Stimulated activated CD4-positive, alpha-beta T cell treated with anti-CD3 and anti-CD28 coated beads, Interleukin-4, amount 100 ng/mL, for 4 hours (primary cell): ENCODE measurements around the gene SMIM22.
"Not testable (repeated sequence)": the region's sequence is repeated elsewhere in the genome, so short reads cannot be mapped to it uniquely, and the experiment has no call there.

Experiments
- DNase-seq, 2 experiments: peaks; one replicate each; pipeline ENCODE4 v3.0.0-alpha.2; 2020

Gene SMIM22

DNA sequence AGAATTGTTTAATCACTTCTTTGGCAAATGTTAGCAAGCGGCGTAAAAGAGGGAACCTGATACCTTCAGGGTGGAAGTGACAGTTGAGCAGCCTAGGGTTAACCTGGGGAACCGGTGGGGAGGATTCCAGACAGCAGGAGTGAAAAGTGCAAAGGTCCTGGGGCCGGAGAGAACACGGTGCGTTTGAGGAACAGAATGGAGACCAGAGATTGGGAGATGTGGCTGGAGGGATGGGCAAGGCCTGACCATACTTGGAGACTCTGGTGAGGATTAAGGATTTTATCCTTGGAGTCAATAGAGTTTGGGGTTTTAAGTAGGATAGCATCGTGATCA lies 25.9 kb upstream of the SMIM22 start:
- no peak for DNase-seq

GRCh38 chr16:4771646-4772045 lies 23.5 kb upstream of the SMIM22 start:
- DNase-seq: no peak

DNA sequence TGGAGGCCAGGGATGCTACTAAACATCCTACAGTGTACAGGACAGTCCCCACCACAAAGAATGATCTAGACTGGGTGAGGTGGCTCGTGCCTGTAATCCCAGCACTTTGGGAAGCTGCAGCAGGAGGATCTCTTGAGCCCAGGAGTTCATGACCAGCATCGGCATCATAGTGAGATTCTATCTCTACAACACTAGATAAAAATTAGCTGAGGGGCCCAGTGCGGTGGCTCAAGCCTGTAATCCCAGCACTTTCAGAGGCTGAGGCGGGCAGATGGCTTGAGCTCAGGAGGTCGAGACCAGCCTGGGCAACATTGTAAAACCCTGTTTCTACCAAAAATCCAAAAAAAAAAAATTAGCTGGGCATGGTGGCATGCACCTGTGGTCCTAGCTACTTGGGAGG lies 22.8 kb upstream of the SMIM22 start:
- DNase-seq: no peak

- DNase-seq: no peak
These were observed 20.2 kb upstream of the SMIM22 start for GRCh38 chr16:4775005-4775404.

DNA sequence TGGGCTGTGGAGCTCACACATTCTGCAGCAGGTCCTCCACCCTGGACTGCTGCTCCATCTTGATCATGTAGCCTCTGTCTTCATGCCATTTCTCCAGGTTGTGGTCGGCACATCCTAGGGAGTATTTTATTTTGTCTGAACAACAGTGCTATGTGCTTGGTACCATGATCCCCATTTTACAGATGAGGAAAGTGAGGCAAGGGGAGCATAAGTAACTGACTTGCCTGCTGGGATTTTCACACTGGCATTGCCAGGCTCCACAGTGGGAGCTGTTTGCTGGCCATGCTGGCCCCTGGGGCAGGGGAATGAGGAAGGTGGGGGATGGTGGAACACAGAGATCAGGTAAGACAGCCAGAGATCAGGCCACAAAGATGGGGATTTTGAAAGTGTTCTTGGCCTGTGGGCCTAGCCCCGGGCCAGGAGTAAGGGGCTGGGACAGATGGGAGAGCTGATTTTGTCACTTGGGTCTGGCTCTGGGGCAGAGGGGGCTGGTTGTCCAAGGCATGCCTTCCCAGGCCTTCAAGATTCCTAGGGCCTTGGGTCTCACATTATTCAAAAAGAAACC lies 18.9 kb upstream of the SMIM22 start:
- no peak for DNase-seq

GRCh38 chr16:4777339-4778049 lies 17.7 kb upstream of the SMIM22 start:
- no peak for DNase-seq

- no peak for DNase-seq
These were observed 17.1 kb upstream of the SMIM22 start for GRCh38 chr16:4778050-4778392.

DNA sequence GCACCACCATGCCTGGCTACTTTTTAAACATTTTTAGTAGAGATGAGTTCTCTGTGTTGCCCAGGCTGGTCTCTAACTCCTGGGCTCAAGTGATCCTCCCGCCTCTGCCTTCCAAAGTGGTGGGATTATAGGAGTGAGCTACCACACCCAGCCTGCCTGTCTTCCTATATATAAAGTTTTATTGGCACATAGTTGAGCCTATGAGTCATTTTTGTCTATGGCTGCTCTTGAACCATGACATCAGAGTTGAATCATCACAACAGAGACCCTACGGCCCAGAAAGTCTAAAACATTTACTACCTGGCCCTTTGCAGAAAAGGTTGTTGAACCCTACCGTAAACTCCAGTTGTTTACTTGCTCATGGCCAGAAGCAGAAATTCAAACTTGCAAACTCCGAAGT lies 14.9 kb upstream of the SMIM22 start:
- no peak for DNase-seq

DNA sequence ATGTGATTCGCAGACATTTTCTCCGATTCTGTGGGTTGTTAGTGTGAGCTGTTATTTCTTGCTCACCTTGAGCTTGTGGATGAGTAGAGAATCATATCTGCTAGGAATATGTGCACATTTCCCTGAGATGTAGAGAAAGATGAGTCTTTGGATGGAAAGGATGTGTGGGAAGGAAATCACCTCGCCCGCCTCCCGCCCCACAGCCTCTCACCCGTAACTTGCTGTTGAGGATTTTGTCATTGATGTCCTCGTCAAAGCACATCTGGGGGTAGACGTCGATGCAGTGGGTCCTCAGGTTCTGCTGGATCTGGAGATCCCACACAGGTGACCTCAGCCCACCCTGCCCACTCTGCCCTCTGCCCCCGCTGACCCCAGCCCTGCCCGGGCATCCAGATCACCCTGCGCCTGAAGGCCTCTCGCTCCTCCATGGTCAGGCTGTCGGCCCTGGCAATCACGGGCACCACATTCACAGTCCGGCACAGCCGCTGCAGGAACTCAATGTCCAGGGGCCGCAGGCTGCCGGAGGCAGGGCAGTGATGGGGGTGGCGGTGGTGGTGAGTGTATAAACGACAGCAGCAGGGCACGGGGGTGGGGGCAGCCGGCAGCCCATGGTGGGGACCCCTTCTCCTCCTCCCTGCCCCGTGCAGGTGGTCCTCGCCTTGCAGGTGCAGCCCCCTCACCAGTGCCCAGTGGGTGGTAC lies 11.8 kb upstream of the SMIM22 start:
- DNase-seq: no peak

GRCh38 chr16:4783951-4784336 lies 11.2 kb upstream of the SMIM22 start:
- no peak for DNase-seq

GRCh38 chr16:4784444-4784987 lies 10.7 kb upstream of the SMIM22 start:
- DNase-seq: not testable (repeated sequence)

GRCh38 chr16:4785758-4786433 lies 9.3 kb upstream of the SMIM22 start:
- DNase-seq: no peak

- DNase-seq: no peak
These were observed 8.1 kb upstream of the SMIM22 start for GRCh38 chr16:4787068-4787467.

DNA sequence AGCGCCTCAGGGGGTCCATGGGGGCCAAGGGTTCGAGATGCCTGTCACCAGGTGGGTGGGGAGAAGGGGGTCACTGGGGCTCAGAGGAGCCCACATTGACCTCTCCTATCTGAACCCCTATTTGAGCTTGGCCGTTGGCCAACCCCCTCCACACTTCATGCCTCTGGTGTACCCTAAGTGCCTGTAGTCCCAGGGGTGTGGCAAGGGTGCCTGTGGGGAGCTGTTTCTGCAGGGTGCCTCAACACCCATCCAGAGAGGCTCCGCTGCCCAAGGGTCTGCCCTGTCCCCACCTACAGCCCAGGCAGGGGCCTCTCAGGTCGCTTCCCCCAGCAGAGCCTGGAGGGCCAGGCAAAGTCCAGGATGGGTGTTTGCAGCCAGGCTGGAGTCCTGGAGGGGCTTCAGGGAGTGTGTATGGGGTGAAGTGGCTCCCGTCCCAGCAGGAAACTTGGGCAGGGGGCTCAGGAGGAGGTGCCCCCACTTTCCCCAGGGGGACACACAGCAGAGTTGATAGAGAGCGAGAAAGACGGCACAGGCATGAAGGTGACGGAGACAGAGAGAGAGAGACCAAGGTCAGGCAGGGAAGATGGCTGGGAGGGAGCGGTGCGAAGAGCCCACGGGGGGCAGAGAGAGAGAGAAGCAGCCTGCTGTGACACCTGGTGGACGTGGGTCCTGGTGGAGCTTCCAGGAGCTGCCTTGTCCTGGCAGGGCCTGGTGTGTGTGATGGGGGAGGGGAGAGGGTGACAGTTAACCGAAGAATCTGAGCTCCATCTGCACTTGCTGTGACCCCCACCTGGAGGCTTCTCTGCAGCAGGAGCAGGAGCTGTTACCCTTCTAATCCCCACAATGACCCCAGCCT lies 7.3 kb upstream of the SMIM22 start, which contains the start of gene SEPTIN12:
Gene SEPTIN12, minus strand, starts transcription at position 719 of the 856 bp plus-strand sequence. Its CDS starts 700 bp downstream, at position 19.
- no peak for DNase-seq

GRCh38 chr16:4788489-4788889 lies 6.7 kb upstream of the SMIM22 start:
- DNase-seq: no peak

GRCh38 chr16:4788910-4789309 lies 6.3 kb upstream of the SMIM22 start:
- no peak for DNase-seq

GRCh38 chr16:4790261-4790660 lies 4.9 kb upstream of the SMIM22 start:
- no peak for DNase-seq

GRCh38 chr16:4790871-4791270 lies 4.3 kb upstream of the SMIM22 start:
- DNase-seq: no peak

- DNase-seq: no peak
These were observed 2.1 kb upstream of the SMIM22 start for GRCh38 chr16:4792951-4793513.

DNA sequence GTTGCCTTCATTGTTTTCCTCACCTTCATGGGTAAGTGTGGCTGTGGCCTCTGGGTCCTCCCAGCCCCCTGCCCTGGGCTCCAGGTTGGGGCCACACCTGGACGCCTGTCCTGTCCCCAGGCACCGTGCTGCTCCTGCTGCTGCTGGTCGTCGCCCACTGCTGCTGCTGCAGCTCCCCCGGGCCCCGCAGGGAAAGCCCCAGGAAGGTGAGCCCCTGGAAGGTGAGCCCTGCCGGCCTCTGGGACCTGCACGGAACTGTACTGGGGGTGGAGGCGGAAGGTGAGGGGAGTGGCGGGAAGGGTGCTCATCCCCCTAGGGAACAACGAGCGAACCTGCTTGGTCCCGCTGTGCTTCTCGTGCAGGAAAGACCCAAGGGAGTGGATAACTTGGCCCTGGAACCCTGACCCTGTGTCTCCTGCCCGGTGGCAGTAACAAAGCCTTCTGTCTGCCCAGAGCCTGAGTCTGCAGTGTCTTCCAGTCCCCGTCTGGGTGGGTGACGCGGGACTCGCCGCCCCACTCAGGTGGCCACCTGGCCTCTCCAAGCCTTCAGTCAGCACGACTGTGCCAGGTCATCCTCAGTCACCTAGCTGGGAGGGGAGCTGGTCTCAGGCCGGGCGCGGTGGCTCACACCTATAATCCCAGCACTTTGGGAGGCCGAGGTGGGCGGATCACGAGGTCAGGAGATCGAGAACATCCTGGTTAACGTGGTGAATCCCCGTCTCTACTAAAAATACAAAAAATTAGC lies 831 bp downstream of the SMIM22 start:
- no peak for DNase-seq

DNA sequence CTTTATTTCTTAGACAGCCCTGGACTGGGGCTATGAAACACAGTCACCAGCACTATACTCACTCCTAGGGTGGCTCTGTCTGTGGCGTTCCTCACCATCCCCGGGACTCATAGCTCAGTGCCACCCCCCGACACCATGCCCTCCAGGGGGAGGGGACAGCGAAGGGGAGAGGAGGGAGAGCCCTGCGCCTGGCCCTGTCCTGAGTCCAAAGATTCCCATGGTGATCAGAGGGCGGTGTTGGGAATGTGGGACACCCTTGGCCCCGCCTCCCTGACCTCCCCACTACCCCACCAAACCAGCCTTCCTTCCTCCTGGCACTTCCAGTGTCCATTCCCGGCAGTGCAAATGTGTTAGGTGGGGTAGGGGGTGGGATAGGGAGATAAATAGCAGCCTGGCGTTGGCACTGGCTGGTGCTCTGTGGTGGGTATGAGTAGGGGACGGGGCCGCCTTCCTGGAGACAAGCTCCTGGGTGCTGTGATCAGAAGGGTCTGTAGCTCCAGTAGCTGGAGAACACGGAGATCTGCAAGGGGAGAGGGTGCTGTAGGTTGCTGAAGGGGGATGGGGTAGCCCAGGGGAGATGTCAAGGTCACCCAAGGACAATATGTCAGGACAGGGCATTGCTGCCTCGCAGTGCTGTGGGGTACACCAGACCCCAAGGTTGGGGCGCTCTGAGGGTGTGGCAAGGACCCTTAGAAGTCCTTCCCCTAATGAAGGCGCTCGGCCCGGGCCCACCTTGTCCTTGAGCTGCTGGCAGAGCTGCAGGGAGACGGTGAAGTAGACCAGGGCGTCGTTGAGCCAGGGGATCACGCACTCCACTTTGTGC lies 2.0 kb downstream of the SMIM22 start:
- no peak for DNase-seq
